GM12878 (cell line): ENCODE measurements around the gene LIN37. TPM values are rescaled to one million over a fixed set of nuclear protein-coding genes. Genes with fewer than 3 reads are reported as not detected.

ENCODE experiments used
- CBX3 ChIP-seq: fragments of 200-600 bp; sonication (generic); IDR thresholded peaks from 2 replicates; pipeline ENCODE4 v1.6.1; 2016; ENCODE audit warnings: low read depth, borderline replicate concordance
- CREB1 ChIP-seq: IDR thresholded peaks from 2 replicates; pipeline ENCODE4 v1.6.1; 2012; ENCODE audit warnings: low read depth, mild to moderate bottlenecking, inconsistent platforms
- FOS ChIP-seq: IDR thresholded peaks from 3 replicates; pipeline ENCODE4 v1.6.1; 2011; ENCODE audit warnings: borderline replicate concordance; ENCODE audit not compliant: insufficient read length; ENCODE audit errors: extremely low read depth
- FOXM1 ChIP-seq: IDR thresholded peaks from 2 replicates; pipeline ENCODE4 v1.6.1; 2012; ENCODE audit warnings: low read depth, mild to moderate bottlenecking, inconsistent platforms, low read length, moderate library complexity
- IRF4 ChIP-seq: IDR thresholded peaks from 2 replicates; pipeline ENCODE4 v1.6.1; 2011; ENCODE audit warnings: low read depth, low read length
- MEF2B ChIP-seq: fragments of 450-650 bp; IDR thresholded peaks from 2 replicates; pipeline ENCODE4 v1.6.1; 2018; ENCODE audit warnings: mild to moderate bottlenecking, moderate library complexity; ENCODE audit not compliant: partially characterized antibody, poor library complexity, severe bottlenecking
- MTA2 ChIP-seq: fragments of 450-650 bp; IDR thresholded peaks from 2 replicates; pipeline ENCODE4 v1.6.1; 2016; ENCODE audit warnings: low read depth, mild to moderate bottlenecking, moderate library complexity
- NR2C1 ChIP-seq: fragments of 450-650 bp; IDR thresholded peaks from 2 replicates; pipeline ENCODE4 v1.6.1; 2017; ENCODE audit warnings: antibody characterized with exemption, mild to moderate bottlenecking, moderate library complexity
- NR2F1 ChIP-seq: fragments of 450-650 bp; conservative IDR thresholded peaks from 2 replicates; pipeline ENCODE4 v1.6.1; 2017; ENCODE audit warnings: mild to moderate bottlenecking
- RB1 ChIP-seq: fragments of 450-650 bp; formaldehyde crosslinking; IDR thresholded peaks from 2 replicates; pipeline ENCODE4 v1.6.1; 2017; ENCODE audit warnings: mild to moderate bottlenecking, borderline replicate concordance
- RELA ChIP-seq: fragments of 450-650 bp; IDR thresholded peaks from 2 replicates; pipeline ENCODE4 v1.8.0; 2014; ENCODE audit warnings: borderline replicate concordance; ENCODE audit not compliant: partially characterized antibody
- SIN3A ChIP-seq: IDR thresholded peaks from 2 replicates; pipeline ENCODE4 v1.6.1; 2012; ENCODE audit warnings: low read depth, low read length, improper control_type of control experiment
- SUPT20H ChIP-seq: IDR thresholded peaks from 2 replicates; pipeline ENCODE4 v1.6.1; 2011; ENCODE audit warnings: low read depth, mild to moderate bottlenecking, low read length, moderate library complexity, borderline replicate concordance; ENCODE audit not compliant: control insufficient read depth
- TARDBP ChIP-seq: IDR thresholded peaks from 2 replicates; pipeline ENCODE4 v1.6.1; 2016; ENCODE audit warnings: borderline replicate concordance
- ZNF384 ChIP-seq: IDR thresholded peaks from 2 replicates; pipeline ENCODE4 v1.6.1; 2012; ENCODE audit warnings: low read depth, mild to moderate bottlenecking, low read length, improper control_type of control experiment, borderline replicate concordance
- ZSCAN29 ChIP-seq: fragments of 450-650 bp; IDR thresholded peaks from 2 replicates; pipeline ENCODE4 v1.6.1; 2017; ENCODE audit warnings: mild to moderate bottlenecking, moderate library complexity
- polyA plus RNA-seq, 11 experiments: library from polyadenylated mRNA; depleted of rRNA in 4 of 11; unstranded in 6 of 11; stranded (reverse) in 5 of 11; fragments of >200 nt; fragmentation: Nextera tagmentation in 4 of 11; fragmentation: Illumina TruSeq in 1 of 11; extraction: Ambion mirVana in 4 of 11; extraction: Trizol in 1 of 11; gene quantifications; 1 replicate in 1 of 11; 2 replicates in 10 of 11; pipeline versions ENCODE4 v1.2.1 to v1.2.3, GENCODE V29; 2011 to 2016; ENCODE audit warnings: inconsistent platforms in 2 of 11, missing spikeins in 2 of 11, low read depth in 1 of 11
- total RNA-seq, 4 experiments: library from RNA; depleted of rRNA in 3 of 4; stranded (reverse); fragments of >200 nt in 3 of 4; fragmentation: Illumina TruSeq in 1 of 4; extraction: Trizol in 1 of 4; gene quantifications; 2 replicates each; pipeline versions ENCODE4 v1.2.1 to v1.2.3, GENCODE V29; 2013 to 2021
- TF ChIP-seq, protein P1 (sequence below): fragments of 450-650 bp; IDR thresholded peaks from 2 replicates; pipeline ENCODE4 v1.6.1; 2018; ENCODE audit warnings: mild to moderate bottlenecking, low read depth, moderate library complexity; ENCODE audit not compliant: partially characterized antibody
- TF ChIP-seq, protein P2 (sequence below): fragments of 450-650 bp; IDR thresholded peaks from 2 replicates; pipeline ENCODE4 v1.6.1; 2016; ENCODE audit warnings: mild to moderate bottlenecking
- TF ChIP-seq, protein P3 (sequence below): fragments of 450-650 bp; IDR thresholded peaks from 2 replicates; pipeline ENCODE4 v1.6.1; 2016; ENCODE audit warnings: mild to moderate bottlenecking, moderate library complexity, borderline replicate concordance
- TF ChIP-seq, protein P4 (sequence below): IDR thresholded peaks from 2 replicates; pipeline ENCODE4 v1.6.1; 2011; ENCODE audit warnings: low read depth, mild to moderate bottlenecking, low read length, moderate library complexity, borderline replicate concordance; ENCODE audit errors: extremely low read depth
- TF ChIP-seq, protein P5 (sequence below): IDR thresholded peaks from 2 replicates; pipeline ENCODE4 v1.6.1; 2012; ENCODE audit warnings: low read depth, low read length, improper control_type of control experiment

The LIN37 gene
- total and polyA plus RNA-seq, 10 of the 15 experiments (the other 5 are each of a cell fraction or from before 2014, with no cell fraction given): 0.69 to 11.9 (median 7.6) TPM

DNA sequence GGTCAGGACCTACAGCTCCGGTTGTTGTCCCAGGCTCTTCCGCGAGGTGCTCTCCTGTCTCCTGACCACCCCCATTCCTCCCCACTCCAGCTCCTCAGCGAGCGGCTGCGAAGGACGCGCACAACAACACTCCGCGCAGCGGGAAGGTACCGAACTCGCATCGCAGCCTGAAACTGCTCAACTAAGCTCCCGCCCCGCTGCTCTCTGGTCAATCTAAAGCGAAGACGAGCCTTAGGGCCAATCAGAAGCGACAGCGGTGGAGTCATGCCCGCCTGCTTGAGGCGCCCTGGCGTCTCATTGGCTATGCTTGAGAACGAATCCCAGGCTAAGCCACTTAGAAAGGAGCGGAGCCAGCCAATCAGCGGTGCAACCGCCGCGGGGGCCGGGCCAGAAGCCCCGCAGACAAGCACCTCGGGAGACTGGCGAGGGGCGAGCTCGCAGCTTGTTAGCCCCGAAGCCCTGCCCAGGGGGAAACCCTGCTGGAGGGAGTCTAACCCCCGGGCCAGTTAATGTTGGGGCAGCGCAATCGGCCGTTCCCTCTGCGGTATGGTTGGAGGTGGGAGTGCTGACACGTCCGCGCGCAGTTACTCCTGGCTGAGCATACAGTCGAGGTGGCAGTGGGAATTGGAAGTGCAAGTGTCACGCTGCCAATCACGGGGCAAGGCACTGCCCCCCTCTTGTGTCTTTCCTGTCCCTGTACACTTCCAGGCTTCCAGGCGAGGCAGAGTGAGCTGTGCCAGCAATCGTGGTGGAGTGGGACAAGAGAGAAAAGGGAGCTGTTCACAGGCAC, 46.0 kb upstream of the LIN37 start (continued):
- TF ChIP-seq, protein P1, sequence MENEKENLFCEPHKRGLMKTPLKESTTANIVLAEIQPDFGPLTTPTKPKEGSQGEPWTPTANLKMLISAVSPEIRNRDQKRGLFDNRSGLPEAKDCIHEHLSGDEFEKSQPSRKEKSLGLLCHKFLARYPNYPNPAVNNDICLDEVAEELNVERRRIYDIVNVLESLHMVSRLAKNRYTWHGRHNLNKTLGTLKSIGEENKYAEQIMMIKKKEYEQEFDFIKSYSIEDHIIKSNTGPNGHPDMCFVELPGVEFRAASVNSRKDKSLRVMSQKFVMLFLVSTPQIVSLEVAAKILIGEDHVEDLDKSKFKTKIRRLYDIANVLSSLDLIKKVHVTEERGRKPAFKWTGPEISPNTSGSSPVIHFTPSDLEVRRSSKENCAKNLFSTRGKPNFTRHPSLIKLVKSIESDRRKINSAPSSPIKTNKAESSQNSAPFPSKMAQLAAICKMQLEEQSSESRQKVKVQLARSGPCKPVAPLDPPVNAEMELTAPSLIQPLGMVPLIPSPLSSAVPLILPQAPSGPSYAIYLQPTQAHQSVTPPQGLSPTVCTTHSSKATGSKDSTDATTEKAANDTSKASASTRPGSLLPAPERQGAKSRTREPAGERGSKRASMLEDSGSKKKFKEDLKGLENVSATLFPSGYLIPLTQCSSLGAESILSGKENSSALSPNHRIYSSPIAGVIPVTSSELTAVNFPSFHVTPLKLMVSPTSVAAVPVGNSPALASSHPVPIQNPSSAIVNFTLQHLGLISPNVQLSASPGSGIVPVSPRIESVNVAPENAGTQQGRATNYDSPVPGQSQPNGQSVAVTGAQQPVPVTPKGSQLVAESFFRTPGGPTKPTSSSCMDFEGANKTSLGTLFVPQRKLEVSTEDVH: no peak
- peak; percentile 75; the same call in 1 of the 2 replicates for TF ChIP-seq RB1
- no peak for TF ChIP-seq RELA
- no peak for TF ChIP-seq SIN3A
- TF ChIP-seq, protein P2, sequence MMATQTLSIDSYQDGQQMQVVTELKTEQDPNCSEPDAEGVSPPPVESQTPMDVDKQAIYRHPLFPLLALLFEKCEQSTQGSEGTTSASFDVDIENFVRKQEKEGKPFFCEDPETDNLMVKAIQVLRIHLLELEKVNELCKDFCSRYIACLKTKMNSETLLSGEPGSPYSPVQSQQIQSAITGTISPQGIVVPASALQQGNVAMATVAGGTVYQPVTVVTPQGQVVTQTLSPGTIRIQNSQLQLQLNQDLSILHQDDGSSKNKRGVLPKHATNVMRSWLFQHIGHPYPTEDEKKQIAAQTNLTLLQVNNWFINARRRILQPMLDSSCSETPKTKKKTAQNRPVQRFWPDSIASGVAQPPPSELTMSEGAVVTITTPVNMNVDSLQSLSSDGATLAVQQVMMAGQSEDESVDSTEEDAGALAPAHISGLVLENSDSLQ: peak; percentile 100
- TF ChIP-seq MTA2: peak; percentile 29; the same call in 1 of the 2 replicates
- TF ChIP-seq NR2F1: peak; percentile 42; the same call in 1 of the 2 replicates
- peak; percentile 98 for TF ChIP-seq FOS
- TF ChIP-seq NR2C1: no peak
- TF ChIP-seq CBX3: no peak
- 0 out of 2 replicates have a peak, but pooled peaks have one; percentile 15 for TF ChIP-seq FOXM1
- TF ChIP-seq MEF2B: peak; percentile 26
- TF ChIP-seq SUPT20H: no peak
- TF ChIP-seq ZSCAN29: no peak
- TF ChIP-seq, protein P3, sequence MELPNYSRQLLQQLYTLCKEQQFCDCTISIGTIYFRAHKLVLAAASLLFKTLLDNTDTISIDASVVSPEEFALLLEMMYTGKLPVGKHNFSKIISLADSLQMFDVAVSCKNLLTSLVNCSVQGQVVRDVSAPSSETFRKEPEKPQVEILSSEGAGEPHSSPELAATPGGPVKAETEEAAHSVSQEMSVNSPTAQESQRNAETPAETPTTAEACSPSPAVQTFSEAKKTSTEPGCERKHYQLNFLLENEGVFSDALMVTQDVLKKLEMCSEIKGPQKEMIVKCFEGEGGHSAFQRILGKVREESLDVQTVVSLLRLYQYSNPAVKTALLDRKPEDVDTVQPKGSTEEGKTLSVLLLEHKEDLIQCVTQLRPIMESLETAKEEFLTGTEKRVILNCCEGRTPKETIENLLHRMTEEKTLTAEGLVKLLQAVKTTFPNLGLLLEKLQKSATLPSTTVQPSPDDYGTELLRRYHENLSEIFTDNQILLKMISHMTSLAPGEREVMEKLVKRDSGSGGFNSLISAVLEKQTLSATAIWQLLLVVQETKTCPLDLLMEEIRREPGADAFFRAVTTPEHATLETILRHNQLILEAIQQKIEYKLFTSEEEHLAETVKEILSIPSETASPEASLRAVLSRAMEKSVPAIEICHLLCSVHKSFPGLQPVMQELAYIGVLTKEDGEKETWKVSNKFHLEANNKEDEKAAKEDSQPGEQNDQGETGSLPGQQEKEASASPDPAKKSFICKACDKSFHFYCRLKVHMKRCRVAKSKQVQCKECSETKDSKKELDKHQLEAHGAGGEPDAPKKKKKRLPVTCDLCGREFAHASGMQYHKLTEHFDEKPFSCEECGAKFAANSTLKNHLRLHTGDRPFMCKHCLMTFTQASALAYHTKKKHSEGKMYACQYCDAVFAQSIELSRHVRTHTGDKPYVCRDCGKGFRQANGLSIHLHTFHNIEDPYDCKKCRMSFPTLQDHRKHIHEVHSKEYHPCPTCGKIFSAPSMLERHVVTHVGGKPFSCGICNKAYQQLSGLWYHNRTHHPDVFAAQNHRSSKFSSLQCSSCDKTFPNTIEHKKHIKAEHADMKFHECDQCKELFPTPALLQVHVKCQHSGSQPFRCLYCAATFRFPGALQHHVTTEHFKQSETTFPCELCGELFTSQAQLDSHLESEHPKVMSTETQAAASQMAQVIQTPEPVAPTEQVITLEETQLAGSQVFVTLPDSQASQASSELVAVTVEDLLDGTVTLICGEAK: 0 out of 2 replicates have a peak, but pooled peaks have one; percentile 2
- TF ChIP-seq ZNF384: no peak
- 0 out of 2 replicates have a peak, but pooled peaks have one; percentile 14 for TF ChIP-seq IRF4
- TF ChIP-seq TARDBP: no peak; the same call in 1 of the 2 replicates
- TF ChIP-seq, protein P4, sequence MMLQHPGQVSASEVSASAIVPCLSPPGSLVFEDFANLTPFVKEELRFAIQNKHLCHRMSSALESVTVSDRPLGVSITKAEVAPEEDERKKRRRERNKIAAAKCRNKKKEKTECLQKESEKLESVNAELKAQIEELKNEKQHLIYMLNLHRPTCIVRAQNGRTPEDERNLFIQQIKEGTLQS: no peak
- TF ChIP-seq, protein P5, sequence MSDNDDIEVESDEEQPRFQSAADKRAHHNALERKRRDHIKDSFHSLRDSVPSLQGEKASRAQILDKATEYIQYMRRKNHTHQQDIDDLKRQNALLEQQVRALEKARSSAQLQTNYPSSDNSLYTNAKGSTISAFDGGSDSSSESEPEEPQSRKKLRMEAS: 0 out of 2 replicates have a peak, but pooled peaks have one; percentile 4
- TF ChIP-seq CREB1: peak; percentile 76
